ENCODE results near the gene KMT2D.

Gene KMT2D

GRCh38 chr12:49089821-49090773 lies 29.5 kb upstream of the KMT2D start:
- in situ Hi-C loops (cut with MboI; ENCODE audit: low sequenced_read_pairs): no loop called here

GRCh38 chr12:49088932-49089330 lies 28.3 kb upstream of the KMT2D start:
- in situ Hi-C loops (cut with MboI; ENCODE audit: low sequenced_read_pairs): no loop called here

- in situ Hi-C loops (cut with MboI; ENCODE audit: low sequenced_read_pairs): no loop called here
These were observed 27.7 kb upstream of the KMT2D start for GRCh38 chr12:49088150-49088931.

GRCh38 chr12:49086116-49086515 lies 25.5 kb upstream of the KMT2D start:
- in situ Hi-C loops (cut with MboI; ENCODE audit: low sequenced_read_pairs): no loop called here

- in situ Hi-C loops (cut with MboI; ENCODE audit: low sequenced_read_pairs): no loop called here
These were observed 23.8 kb upstream of the KMT2D start for GRCh38 chr12:49084438-49084837.

- in situ Hi-C loops (cut with MboI; ENCODE audit: low sequenced_read_pairs): no loop called here
These were observed 19.2 kb upstream of the KMT2D start for GRCh38 chr12:49079793-49080192.

GRCh38 chr12:49070971-49071370 lies 10.4 kb upstream of the KMT2D start:
- in situ Hi-C loops (cut with MboI; ENCODE audit: low sequenced_read_pairs): no loop called here

GRCh38 chr12:49069507-49070346 lies 9.1 kb upstream of the KMT2D start, which contains the start of gene RHEBL1:
TSS of gene RHEBL1 (minus strand) at chr12:49069979. CDS start at chr12:49069785, 194 bp downstream.
- in situ Hi-C loops (cut with MboI; ENCODE audit: low sequenced_read_pairs): loop anchor here (10.0 kb wide), 1 partner anchor 165 kb away; no protein-coding TSS in a partner anchor

GRCh38 chr12:49068879-49069506 lies 8.4 kb upstream of the KMT2D start:
- in situ Hi-C loops (cut with MboI; ENCODE audit: low sequenced_read_pairs): loop anchor here (10.0 kb wide), 1 partner anchor 166 kb away; no protein-coding TSS in a partner anchor

- in situ Hi-C loops (cut with MboI; ENCODE audit: low sequenced_read_pairs): loop anchor here (10.0 kb wide), 1 partner anchor 169 kb away; no protein-coding TSS in a partner anchor
These were observed 5.5 kb upstream of the KMT2D start for GRCh38 chr12:49066120-49066519.

- in situ Hi-C loops (cut with MboI; ENCODE audit: low sequenced_read_pairs): loop anchor here (10.0 kb wide), 1 partner anchor 170 kb away; no protein-coding TSS in a partner anchor
These were observed 4.2 kb upstream of the KMT2D start for GRCh38 chr12:49064767-49065152.

- in situ Hi-C loops (cut with MboI; ENCODE audit: low sequenced_read_pairs): loop anchor here (10.0 kb wide), 1 partner anchor 173 kb away; no protein-coding TSS in a partner anchor
These were observed 1.3 kb upstream of the KMT2D start for GRCh38 chr12:49061916-49062315.

- in situ Hi-C loops (cut with MboI; ENCODE audit: low sequenced_read_pairs): loop anchor here (10.0 kb wide), 1 partner anchor 174 kb away; no protein-coding TSS in a partner anchor
These were observed 610 bp upstream of the KMT2D start for GRCh38 chr12:49061157-49061650.

GRCh38 chr12:49059299-49060171 lies 1.1 kb downstream of the KMT2D start:
- in situ Hi-C loops (cut with MboI; ENCODE audit: low sequenced_read_pairs): loop anchor here (10.0 kb wide), 1 partner anchor 175 kb away; no protein-coding TSS in a partner anchor

GRCh38 chr12:49059045-49059298 lies 1.6 kb downstream of the KMT2D start:
- in situ Hi-C loops (cut with MboI; ENCODE audit: low sequenced_read_pairs): no loop called here

- in situ Hi-C loops (cut with MboI; ENCODE audit: low sequenced_read_pairs): no loop called here
These were observed 2.1 kb downstream of the KMT2D start for GRCh38 chr12:49058366-49059044.

GRCh38 chr12:49057888-49058287 lies 2.7 kb downstream of the KMT2D start:
- in situ Hi-C loops (cut with MboI; ENCODE audit: low sequenced_read_pairs): no loop called here

GRCh38 chr12:49055978-49056754 lies 4.4 kb downstream of the KMT2D start:
- in situ Hi-C loops (cut with MboI; ENCODE audit: low sequenced_read_pairs): no loop called here
